Stimulated activated CD4-positive, alpha-beta T cell treated with anti-CD3 and anti-CD28 coated beads, Interleukin-4, amount 100 ng/mL, for 24 hours (primary cell): Measurements from ENCODE around the gene KATNB1.

Experiments used
- DNase-seq: peaks from one replicate; pipeline ENCODE4 v3.0.0-alpha.2; 2020

The KATNB1 gene

GRCh38 chr16:57758331-57759117 is 23.0 kb downstream of the KATNB1 start:
- no peak for DNase-seq

GRCh38 chr16:57759131-57759530 is 23.6 kb downstream of the KATNB1 start:
- no peak for DNase-seq

DNA sequence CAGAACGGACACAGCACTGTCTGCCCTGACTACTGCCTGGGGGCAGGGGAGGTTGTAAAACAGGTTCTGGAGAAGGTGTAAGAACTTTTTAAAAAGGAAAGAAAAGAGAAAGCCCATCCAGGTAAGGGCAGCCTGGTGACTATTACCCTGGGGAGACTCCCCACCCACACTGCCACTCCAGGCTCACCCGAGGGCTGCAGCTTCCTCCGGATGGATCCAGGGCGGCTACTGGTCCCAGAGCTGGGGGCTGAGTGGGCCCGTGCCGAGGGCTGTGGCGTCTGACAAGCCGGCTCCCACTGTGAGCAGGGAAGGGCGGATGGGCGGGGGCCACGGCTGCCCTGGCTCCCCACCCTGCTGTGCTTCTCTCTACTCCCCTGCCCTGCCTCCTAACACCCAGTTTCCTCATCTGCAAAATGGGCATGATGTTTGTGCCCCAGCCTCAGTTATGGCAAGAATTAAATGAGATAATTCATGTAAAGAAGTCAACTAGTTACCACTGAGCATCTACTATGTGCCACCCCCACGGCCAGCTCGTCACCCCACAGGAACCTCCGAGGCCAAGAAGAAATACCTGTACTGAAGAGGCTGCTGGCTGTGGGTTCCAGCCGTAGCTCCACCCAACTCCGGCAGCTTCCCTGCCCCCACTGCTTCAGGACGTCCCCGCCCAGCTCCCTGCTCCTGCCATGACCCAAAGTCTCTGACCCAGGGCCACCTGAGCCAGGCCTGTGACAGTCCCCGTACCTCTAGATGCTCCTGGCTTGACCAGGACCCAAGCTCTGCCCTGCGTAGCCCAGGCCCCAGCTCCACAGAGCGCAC is 24.2 kb downstream of the KATNB1 start:
- DNase-seq: no peak

- DNase-seq: no peak
Observed at GRCh38 chr16:57760357-57761160, 25.0 kb downstream of the KATNB1 start.

DNA sequence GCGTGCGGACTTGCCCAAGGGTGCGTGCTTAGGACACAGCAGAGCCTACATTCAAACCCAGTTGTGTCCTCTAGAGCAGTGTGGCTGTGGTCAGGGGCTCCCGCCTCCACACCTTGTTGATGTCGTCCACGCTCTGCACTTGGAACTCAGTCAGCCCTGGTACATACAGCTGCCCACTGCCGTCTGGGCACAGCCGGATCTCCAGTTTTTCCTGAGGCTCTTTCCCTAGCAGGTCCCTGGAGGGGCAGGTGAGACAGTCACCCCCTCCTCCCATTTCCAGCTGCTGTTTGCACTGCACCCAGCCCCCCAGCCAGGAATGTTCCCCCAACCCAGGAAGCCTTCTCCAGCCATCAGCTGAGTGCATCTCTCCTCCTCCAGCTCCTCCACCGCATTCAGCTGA is 25.7 kb downstream of the KATNB1 start:
- DNase-seq: no peak

DNA sequence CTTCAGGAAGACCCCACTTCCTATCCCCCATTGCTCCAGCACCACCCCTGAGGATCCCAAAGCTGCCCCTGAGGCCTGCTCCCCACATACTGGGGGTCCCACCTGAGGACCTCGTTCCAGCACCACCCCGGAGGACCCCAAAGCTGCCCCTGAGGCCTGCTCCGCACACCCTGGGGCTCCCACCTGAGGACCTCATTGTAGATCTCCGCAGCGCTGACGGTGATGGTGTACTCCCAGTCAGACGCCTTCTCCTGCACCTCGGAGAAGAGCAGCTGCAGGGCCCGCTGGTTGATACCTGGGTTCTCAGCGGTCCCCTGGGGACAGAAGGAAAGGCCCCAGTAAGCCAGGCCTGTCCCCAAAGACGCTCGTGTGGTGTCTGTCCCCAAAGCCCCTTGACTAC is 26.4 kb downstream of the KATNB1 start:
- DNase-seq: no peak

- no peak for DNase-seq
Observed at GRCh38 chr16:57762365-57763040, 26.9 kb downstream of the KATNB1 start.

DNA sequence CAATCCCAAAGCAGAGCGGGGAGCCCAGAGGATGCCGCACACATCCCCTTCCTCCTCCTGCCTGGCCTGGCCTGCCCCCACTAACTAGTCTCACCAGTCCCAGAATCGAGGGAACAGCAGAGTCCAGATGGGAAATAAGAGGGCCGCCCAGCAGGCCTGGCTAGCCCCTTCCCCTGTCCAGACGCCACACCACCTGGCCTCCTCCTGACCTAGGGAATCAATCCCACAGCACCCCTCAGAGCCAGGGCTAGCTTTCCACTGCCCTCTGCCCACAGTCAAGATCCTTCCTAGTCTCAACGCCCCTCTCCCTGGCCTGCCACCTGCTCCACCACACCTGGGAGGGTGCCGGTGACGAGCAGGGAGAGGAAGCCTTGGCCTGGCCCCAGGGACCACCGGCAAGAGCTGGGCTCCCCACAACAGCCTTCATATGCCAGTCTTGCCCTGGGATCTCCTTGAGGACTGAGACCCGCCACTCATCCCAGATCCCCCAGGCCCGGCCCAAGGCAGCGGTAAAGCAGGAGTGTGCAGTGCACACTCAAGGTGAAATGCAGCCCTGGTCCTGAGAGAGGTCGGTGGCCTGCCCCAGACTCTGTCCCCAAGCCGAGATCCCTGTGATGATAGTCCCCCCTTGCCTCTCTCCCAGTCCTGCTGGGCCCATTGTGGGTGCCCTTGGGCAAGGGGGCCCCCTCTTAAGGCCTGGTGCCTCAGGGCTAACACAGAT is 27.9 kb downstream of the KATNB1 start:
- DNase-seq: no peak

DNA sequence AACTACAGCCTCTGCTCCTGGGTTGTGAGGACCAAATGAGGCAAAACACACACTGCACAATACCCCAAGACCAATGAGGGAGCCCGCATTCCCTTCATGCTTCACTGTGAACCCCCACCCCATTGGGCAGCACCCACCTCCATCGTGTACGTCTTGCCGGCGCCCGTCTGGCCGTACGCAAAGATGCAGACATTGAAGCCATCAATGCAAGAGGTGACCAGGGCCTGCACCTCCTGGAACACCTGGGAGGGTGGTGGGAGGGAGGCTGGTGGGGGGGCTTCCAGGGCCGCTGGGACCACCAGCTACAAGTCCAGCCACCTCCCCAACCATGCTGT is 28.4 kb downstream of the KATNB1 start:
- DNase-seq: no peak

DNA sequence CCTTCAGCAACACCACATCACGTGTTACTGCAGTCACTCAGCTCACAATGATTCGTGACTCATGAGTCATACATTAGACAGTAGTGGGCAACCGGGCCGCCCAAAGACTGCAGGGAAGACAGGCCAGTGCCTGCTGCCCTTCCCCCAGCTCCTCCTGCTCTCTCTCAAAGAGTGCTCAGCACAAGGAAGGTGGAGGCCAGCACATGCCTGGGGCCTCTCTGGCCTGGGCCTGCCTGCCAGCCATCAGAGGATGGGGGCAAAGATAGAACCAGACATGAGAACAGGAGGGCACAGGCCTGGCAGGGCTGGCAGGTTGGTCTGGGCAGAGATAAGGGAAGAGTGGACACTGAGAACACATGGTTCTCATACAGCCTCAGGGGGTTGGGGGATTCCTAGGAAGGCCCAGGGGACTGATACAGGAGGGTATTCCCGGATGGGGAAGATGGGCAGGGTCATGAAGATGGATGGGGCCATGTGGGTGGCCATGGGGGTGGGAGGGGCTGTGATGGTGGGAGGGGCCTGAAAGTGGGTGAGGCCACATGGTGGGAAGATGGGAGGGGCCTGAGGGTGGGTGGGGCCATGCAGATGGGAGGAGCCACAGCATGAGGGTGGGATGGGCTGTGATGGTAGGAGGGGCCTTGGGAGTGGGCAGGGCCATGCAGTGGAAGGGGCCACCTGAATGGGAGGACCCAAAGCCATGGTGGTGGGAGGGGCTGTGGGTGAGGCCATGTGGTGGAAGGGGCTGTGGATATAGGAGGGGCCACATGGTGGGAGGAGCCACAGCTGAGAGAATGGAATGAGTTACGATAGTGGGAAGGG is 29.0 kb downstream of the KATNB1 start:
- DNase-seq: no peak

- no peak for DNase-seq
Observed at GRCh38 chr16:57765160-57765728, 29.7 kb downstream of the KATNB1 start.

DNA sequence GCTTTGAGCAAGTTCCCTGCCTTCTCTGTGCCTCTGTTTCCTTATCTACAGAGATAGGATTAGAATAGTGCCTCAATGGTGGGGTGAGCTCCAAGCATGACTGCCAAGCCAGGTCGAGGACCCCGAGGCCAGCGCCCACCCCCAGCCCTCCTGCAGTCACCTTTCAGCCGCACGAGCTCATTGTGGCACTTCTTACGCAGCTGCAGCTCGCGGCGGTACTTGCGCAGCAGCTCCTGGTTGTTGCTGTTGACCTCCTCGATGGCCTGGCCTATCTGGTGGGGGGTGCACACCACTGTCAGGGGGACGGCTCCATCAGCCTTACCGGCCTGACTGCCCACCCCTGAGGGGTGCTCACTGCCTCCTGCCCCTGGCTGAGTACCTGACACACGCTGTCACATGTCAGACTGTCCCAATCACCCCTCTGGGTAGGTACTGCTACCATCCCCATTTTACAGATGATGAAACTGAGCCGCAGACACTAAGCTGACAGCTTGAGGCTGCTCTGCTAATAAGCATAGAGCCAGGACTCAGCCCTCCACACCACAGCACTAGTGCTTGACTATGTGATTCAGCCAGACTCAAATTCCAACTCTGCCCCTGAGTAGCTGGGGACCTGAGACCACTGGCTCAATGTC is 31.3 kb downstream of the KATNB1 start:
- DNase-seq: no peak

DNA sequence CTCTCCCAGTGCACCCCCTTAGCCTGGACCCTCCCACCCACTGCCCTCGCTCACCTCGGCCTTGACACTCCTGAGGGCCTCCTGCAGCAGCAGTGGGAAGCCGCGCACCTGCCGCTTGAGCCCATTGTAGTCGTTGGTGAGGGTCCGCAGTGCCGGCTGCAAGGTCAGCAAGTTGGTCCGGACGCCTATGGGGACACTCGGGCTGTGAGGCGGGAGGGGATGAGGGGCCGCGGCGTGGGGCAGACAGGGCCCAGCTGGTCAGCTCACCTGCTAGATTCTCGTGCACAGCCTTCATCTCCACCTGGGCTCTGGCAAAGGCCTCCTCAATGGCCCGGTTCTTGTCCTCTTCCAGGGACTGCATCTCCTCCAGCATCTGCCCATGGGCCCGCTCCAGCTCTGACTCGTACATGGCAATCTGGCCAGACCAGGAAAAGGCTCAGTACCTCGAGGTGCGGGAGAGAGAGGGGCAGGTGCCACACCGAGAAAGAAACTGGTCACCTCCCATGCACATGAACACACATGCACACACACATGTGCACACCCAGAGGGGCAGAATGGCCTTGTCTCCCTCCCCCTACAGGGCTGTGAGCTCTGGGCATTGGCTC is 34.1 kb downstream of the KATNB1 start:
- no peak for DNase-seq

- DNase-seq: no peak
Observed at GRCh38 chr16:57770361-57770760, 34.8 kb downstream of the KATNB1 start.

DNA sequence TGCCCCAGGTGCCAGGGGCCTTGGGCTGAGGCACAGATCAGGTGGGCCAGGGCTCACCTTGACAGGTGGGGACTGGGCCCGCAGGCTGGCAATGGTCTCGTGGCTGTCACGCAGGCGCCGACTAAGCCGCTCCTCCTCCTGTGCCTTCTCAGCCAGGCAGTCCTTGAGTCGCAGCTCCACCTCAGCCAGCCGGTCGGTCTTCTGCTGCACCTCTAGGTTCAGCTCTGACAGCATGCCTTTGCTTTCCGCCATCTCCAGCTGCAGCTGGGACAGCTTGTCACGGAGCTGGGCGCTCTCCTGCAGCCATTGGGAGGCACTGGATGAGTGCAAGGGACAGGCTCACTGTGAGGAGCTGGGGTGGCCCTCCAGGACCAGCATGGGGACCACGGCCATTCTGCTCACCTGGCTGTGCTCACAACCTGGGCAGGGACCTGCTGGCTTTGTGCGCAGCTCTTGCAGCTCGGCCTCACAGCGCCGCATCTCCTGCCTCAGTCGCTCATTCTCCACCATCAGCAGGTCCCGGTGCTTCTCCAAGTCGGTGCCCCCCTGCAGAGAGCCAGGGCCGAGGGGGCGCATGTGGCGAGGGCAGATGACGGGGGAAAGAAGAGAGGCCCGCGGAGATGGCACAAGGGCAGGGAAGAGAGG is 35.7 kb downstream of the KATNB1 start:
- no peak for DNase-seq

- no peak for DNase-seq
Observed at GRCh38 chr16:57773019-57773418, 37.4 kb downstream of the KATNB1 start.

DNA sequence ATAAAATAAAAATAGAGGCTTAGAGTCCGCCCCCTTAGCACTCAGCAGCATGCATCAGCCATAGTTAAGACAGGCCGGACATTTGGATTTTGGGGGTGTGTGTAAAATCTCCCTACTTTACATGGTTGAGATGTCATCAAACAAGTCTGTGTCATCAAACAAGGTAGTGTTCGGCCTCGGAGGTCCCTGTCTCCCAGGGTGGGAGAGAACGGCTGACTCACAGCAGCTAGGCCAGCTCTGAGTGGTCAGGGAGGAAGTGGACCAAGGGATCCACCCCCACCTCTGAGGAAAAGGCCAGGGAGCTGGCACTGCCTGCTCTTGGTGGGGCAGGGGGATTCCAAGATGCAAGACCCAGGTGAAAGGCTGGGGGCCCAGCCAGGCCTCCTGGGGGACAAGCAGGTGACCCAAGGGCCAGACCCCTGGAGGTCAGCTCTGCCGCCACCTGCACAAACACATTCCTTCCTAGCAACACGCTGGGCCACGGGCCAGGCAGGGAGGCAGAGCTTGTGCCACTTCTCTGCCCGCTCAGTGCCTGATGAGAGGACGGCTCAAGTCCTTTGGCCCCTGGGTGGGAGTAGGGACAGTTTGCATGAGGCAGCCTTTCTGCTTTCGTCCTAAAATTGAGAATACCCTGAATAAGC is 38.2 kb downstream of the KATNB1 start:
- no peak for DNase-seq

GRCh38 chr16:57774705-57775285 is 39.2 kb downstream of the KATNB1 start:
- no peak for DNase-seq
